HepG2 (cell line): ENCODE results near the gene MYL6. TPM values are rescaled to one million over a fixed set of nuclear protein-coding genes. Genes with fewer than 3 reads are reported as not detected.

ENCODE experiments used
- ARNTL ChIP-seq: sonication (generic); formaldehyde crosslinking; IDR thresholded peaks from 2 replicates; pipeline ENCODE4 v1.4.0; 2020; ENCODE audit warnings: mild to moderate bottlenecking, missing genetic modification reagents
- ATAD3A ChIP-seq: sonication (generic); formaldehyde crosslinking; IDR thresholded peaks from 2 replicates; pipeline ENCODE4 v1.4.0; 2020; ENCODE audit warnings: missing genetic modification reagents
- JUN ChIP-seq: sonication (generic); formaldehyde crosslinking; IDR thresholded peaks from 2 replicates; pipeline ENCODE4 v1.4.0; 2020; ENCODE audit warnings: mild to moderate bottlenecking, missing genetic modification reagents
- KDM6A ChIP-seq: IDR thresholded peaks from 2 replicates; pipeline ENCODE4 v1.6.1; 2016; ENCODE audit warnings: low read depth
- KMT2A ChIP-seq: sonication (generic); formaldehyde crosslinking; IDR thresholded peaks from 2 replicates; pipeline ENCODE4 v1.4.0; 2020; ENCODE audit warnings: missing genetic modification reagents
- MXD4 ChIP-seq: IDR thresholded peaks from 2 replicates; pipeline ENCODE4 v1.6.1; 2016; ENCODE audit warnings: mild to moderate bottlenecking, missing biosample characterization, missing genetic modification reagents
- NR2C2 ChIP-seq: sonication (generic); formaldehyde crosslinking; IDR thresholded peaks from 2 replicates; pipeline ENCODE4 v1.4.0; 2020; ENCODE audit warnings: missing genetic modification reagents, mild to moderate bottlenecking, moderate library complexity, borderline replicate concordance
- PHF20 ChIP-seq: sonication (generic); formaldehyde crosslinking; IDR thresholded peaks from 2 replicates; pipeline ENCODE4 v1.5.0; 2020; ENCODE audit warnings: mild to moderate bottlenecking, missing genetic modification reagents
- PRMT3 ChIP-seq: sonication (generic); formaldehyde crosslinking; IDR thresholded peaks from 2 replicates; pipeline ENCODE4 v1.8.1; 2022; ENCODE audit warnings: low read depth, mild to moderate bottlenecking, moderate library complexity, missing genetic modification reagents, borderline replicate concordance
- SP5 ChIP-seq: IDR thresholded peaks from 2 replicates; pipeline ENCODE4 v1.6.1; 2016; ENCODE audit warnings: low read depth, borderline replicate concordance
- ZFP36L1 ChIP-seq: sonication (generic); formaldehyde crosslinking; IDR thresholded peaks from 2 replicates; pipeline ENCODE4 v1.8.0; 2022; ENCODE audit warnings: mild to moderate bottlenecking, missing genetic modification reagents, moderate library complexity
- ZFP82 ChIP-seq: sonication (generic); formaldehyde crosslinking; IDR thresholded peaks from 2 replicates; pipeline ENCODE4 v1.5.1; 2020; ENCODE audit warnings: mild to moderate bottlenecking, missing genetic modification reagents, borderline replicate concordance
- ZNF724P ChIP-seq: sonication (generic); formaldehyde crosslinking; IDR thresholded peaks from 2 replicates; pipeline ENCODE4 v1.8.0; 2022; ENCODE audit warnings: missing genetic modification reagents, borderline replicate concordance
- ZNF891 ChIP-seq: sonication (generic); formaldehyde crosslinking; IDR thresholded peaks from 2 replicates; pipeline ENCODE4 v1.5.0; 2020; ENCODE audit warnings: mild to moderate bottlenecking, missing genetic modification reagents
- ZSCAN20 ChIP-seq: sonication (generic); formaldehyde crosslinking; IDR thresholded peaks from 2 replicates; pipeline ENCODE4 v1.4.0; 2020; ENCODE audit warnings: missing genetic modification reagents, mild to moderate bottlenecking, borderline replicate concordance
- ZSCAN9 ChIP-seq: IDR thresholded peaks from 2 replicates; pipeline ENCODE4 v1.6.1; 2016; ENCODE audit warnings: borderline replicate concordance
- polyA plus RNA-seq, 8 experiments: library from polyadenylated mRNA; depleted of rRNA in 3 of 8; stranded (reverse) in 7 of 8; unstranded in 1 of 8; fragments of >200 nt; fragmentation: Illumina TruSeq in 4 of 8; extraction: Trizol in 4 of 8; gene quantifications; 2 replicates each; pipeline versions ENCODE4 v1.2.1 to v1.2.3, GENCODE V29; 2011 to 2016; ENCODE audit warnings: low read depth in 4 of 8, missing spikeins in 1 of 8, mixed read lengths in 1 of 8; ENCODE audit not compliant: insufficient read depth in 1 of 8
- total RNA-seq, 5 experiments: library from RNA; depleted of rRNA; stranded (reverse); fragments of >200 nt; fragmentation: Illumina TruSeq; extraction: Trizol; gene quantifications; 2 replicates each; pipeline ENCODE4 v1.2.3, GENCODE V29; 2016; ENCODE audit warnings: low read depth in 1 of 5
- TF ChIP-seq, protein P1 (sequence below): sonication (generic); formaldehyde crosslinking; IDR thresholded peaks from 2 replicates; pipeline ENCODE4 v1.5.1; 2020; ENCODE audit warnings: missing genetic modification reagents, mild to moderate bottlenecking, borderline replicate concordance
- TF ChIP-seq, protein P2 (sequence below): sonication (generic); formaldehyde crosslinking; IDR thresholded peaks from 2 replicates; pipeline ENCODE4 v1.8.0; 2022; ENCODE audit warnings: missing genetic modification reagents, low read depth, mild to moderate bottlenecking, borderline replicate concordance
- TF ChIP-seq, protein P3 (sequence below): IDR thresholded peaks from 2 replicates; pipeline ENCODE4 v1.6.1; 2016
- TF ChIP-seq, protein P4 (sequence below): fragments of 450-650 bp; IDR thresholded peaks from 2 replicates; pipeline ENCODE4 v1.6.1; 2017; ENCODE audit warnings: mild to moderate bottlenecking
- TF ChIP-seq, protein P5 (sequence below): sonication (generic); formaldehyde crosslinking; IDR thresholded peaks from 2 replicates; pipeline ENCODE4 v1.4.0; 2020; ENCODE audit warnings: missing genetic modification reagents
- TF ChIP-seq, protein P6 (sequence below): sonication (generic); formaldehyde crosslinking; IDR thresholded peaks from 2 replicates; pipeline ENCODE4 v1.5.0; 2020; ENCODE audit warnings: missing genetic modification reagents

The MYL6 gene
- total and polyA plus RNA-seq, 2 of the 13 experiments (the other 11 are each of a cell fraction or from before 2014, with no cell fraction given): 1,127 to 1,192 TPM

DNA sequence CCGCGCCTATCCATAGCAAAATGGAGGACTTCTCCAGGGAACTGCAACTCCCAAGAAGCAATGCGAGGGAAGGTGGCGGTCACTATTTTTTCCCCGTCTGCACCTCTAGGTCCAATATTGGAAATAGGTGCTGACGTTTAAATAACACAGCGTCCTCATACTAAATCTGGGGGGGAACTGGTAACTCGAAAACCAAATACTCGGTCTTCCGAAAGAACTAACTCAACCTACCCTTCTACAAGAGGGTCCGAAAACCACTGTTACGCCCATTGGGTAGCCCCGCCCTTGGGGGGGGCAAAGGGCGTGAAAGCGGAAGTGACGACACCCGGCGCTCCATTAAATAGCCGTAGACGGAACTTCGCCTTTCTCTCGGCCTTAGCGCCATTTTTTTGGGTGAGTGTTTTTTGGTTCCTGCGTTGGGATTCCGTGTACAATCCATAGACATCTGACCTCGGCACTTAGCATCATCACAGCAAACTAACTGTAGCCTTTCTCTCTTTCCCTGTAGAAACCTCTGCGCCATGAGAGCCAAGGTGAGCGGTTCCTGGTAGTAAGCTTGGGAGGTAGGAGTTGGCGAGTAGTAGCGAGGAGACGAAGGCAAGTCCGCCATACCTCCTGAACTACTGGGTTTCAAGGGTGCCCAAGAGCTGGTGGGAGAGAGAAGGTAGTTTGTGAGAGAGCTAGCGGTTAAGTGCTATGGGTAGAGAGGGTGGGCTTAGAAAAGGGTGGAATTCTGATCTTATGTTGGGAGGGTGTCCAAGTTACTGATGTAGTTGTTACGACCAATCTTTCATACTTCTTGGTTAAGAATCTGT is 41.7 kb upstream of the MYL6 start, which contains the start of gene RPL41 (continued):
- TF ChIP-seq ZSCAN20 (CRISPR knock-in tag) (0 out of 2 replicates have a peak, but pooled peaks have one; percentile 17), KDM6A (CRISPR knock-in tag) (peak; percentile 19; the same call in 1 of the 2 replicates), ZSCAN9 (0 out of 2 replicates have a peak, but pooled peaks have one; percentile 74), PRMT3 (CRISPR knock-in tag) (peak; percentile 3; the same call in 1 of the 2 replicates), PHF20 (CRISPR knock-in tag) (peak; percentile 78), ZNF724P (CRISPR knock-in tag) (no peak), ATAD3A (CRISPR knock-in tag) (no peak), ARNTL (CRISPR knock-in tag) (peak; percentile 53; the same call in 1 of the 2 replicates), ZNF891 (CRISPR knock-in tag) (0 out of 2 replicates have a peak, but pooled peaks have one; percentile 66), NR2C2 (peak; percentile 98), SP5 (CRISPR knock-in tag) (peak; percentile 44; the same call in 1 of the 2 replicates), JUN (CRISPR knock-in tag) (0 out of 2 replicates have a peak, but pooled peaks have one; percentile 45), KMT2A (peak; percentile 37; the same call in 1 of the 2 replicates), ZFP82 (no peak), MXD4 (peak; percentile 64; the same call in 1 of the 2 replicates), ZFP36L1 (CRISPR knock-in tag) (peak; percentile 82; the same call in 1 of the 2 replicates)
- TF ChIP-seq, protein P1, sequence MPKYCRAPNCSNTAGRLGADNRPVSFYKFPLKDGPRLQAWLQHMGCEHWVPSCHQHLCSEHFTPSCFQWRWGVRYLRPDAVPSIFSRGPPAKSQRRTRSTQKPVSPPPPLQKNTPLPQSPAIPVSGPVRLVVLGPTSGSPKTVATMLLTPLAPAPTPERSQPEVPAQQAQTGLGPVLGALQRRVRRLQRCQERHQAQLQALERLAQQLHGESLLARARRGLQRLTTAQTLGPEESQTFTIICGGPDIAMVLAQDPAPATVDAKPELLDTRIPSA (CRISPR knock-in tag): no peak
- TF ChIP-seq, protein P2, sequence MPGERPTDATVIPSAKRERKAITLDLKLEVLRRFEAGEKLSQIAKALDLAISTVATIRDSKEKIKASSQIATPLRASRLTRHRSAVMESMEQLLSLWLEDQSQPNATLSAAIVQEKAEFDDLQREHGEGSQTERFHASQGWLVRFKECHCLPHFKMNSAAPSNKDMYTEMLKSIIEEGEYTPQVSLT (CRISPR knock-in tag): 0 out of 2 replicates have a peak, but pooled peaks have one; percentile 50
- TF ChIP-seq, protein P3, sequence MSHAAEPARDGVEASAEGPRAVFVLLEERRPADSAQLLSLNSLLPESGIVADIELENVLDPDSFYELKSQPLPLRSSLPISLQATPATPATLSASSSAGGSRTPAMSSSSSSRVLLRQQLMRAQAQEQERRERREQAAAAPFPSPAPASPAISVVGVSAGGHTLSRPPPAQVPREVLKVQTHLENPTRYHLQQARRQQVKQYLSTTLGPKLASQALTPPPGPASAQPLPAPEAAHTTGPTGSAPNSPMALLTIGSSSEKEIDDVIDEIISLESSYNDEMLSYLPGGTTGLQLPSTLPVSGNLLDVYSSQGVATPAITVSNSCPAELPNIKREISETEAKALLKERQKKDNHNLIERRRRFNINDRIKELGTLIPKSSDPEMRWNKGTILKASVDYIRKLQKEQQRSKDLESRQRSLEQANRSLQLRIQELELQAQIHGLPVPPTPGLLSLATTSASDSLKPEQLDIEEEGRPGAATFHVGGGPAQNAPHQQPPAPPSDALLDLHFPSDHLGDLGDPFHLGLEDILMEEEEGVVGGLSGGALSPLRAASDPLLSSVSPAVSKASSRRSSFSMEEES (CRISPR knock-in tag): peak; percentile 68
- TF ChIP-seq, protein P4, sequence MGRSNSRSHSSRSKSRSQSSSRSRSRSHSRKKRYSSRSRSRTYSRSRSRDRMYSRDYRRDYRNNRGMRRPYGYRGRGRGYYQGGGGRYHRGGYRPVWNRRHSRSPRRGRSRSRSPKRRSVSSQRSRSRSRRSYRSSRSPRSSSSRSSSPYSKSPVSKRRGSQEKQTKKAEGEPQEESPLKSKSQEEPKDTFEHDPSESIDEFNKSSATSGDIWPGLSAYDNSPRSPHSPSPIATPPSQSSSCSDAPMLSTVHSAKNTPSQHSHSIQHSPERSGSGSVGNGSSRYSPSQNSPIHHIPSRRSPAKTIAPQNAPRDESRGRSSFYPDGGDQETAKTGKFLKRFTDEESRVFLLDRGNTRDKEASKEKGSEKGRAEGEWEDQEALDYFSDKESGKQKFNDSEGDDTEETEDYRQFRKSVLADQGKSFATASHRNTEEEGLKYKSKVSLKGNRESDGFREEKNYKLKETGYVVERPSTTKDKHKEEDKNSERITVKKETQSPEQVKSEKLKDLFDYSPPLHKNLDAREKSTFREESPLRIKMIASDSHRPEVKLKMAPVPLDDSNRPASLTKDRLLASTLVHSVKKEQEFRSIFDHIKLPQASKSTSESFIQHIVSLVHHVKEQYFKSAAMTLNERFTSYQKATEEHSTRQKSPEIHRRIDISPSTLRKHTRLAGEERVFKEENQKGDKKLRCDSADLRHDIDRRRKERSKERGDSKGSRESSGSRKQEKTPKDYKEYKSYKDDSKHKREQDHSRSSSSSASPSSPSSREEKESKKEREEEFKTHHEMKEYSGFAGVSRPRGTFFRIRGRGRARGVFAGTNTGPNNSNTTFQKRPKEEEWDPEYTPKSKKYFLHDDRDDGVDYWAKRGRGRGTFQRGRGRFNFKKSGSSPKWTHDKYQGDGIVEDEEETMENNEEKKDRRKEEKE: no peak
- TF ChIP-seq, protein P5, sequence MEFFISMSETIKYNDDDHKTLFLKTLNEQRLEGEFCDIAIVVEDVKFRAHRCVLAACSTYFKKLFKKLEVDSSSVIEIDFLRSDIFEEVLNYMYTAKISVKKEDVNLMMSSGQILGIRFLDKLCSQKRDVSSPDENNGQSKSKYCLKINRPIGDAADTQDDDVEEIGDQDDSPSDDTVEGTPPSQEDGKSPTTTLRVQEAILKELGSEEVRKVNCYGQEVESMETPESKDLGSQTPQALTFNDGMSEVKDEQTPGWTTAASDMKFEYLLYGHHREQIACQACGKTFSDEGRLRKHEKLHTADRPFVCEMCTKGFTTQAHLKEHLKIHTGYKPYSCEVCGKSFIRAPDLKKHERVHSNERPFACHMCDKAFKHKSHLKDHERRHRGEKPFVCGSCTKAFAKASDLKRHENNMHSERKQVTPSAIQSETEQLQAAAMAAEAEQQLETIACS (CRISPR knock-in tag): no peak
- TF ChIP-seq, protein P6, sequence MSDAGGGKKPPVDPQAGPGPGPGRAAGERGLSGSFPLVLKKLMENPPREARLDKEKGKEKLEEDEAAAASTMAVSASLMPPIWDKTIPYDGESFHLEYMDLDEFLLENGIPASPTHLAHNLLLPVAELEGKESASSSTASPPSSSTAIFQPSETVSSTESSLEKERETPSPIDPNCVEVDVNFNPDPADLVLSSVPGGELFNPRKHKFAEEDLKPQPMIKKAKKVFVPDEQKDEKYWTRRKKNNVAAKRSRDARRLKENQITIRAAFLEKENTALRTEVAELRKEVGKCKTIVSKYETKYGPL (CRISPR knock-in tag): peak; percentile 81
